Measurements from ENCODE around the gene TEX10. TPM values are rescaled to one million over a fixed set of nuclear protein-coding genes. Genes with fewer than 3 reads are reported as not detected.

TEX10 gene
- total and polyA plus RNA-seq, 2 donors (not counting 3 experiments of a cell fraction or from before 2014, with no cell fraction given) = 13.6 to 21.2 TPM

DNA sequence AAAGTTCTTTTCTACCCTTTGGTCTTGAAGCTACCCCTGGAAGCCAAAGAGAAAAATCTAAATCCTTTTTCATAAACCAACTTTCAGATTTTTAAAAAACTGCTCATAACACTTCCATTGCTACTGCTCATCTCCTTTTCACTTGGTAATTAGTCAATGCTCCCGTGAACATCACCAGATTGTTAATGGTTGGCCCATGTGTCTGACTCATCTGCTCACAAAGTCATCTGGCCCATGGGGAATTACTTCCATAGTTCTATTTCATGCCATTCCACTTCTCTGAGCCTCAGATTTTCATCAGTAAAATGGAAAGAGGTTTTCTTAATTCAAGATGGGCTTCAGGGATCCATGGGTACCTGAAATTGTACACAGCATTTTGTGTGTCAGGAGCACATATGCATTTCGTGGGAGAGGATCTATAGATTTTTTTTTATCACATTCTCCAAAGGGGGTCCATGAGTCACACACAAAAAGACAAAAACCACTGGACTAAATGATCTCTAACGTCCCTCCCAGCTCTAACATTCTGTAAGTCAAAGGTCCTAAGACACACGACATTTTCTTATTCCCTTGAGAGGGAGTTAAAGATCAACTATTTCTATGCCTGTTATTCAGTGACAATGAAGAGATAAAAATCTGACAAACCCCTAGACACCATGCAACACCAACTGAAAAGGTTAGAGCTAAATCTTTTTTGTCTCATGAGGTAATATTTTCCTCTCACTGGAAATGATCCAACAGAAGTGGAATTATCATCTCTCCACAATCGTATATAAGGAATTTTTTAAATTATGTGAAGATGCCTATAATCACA, 75.4 kb downstream of the TEX10 start:
- dilution Hi-C loops (cut with MboI; ENCODE audit: extremely low pct_ligation_motif_present, low sequenced_read_pairs) = no loop called here
- H3K79me2 ChIP-seq (ENCODE audit: control insufficient read depth, insufficient read depth, low read length) = no peaks in the 10 kb centered on the region
- TF ChIP-seq, protein P1, sequence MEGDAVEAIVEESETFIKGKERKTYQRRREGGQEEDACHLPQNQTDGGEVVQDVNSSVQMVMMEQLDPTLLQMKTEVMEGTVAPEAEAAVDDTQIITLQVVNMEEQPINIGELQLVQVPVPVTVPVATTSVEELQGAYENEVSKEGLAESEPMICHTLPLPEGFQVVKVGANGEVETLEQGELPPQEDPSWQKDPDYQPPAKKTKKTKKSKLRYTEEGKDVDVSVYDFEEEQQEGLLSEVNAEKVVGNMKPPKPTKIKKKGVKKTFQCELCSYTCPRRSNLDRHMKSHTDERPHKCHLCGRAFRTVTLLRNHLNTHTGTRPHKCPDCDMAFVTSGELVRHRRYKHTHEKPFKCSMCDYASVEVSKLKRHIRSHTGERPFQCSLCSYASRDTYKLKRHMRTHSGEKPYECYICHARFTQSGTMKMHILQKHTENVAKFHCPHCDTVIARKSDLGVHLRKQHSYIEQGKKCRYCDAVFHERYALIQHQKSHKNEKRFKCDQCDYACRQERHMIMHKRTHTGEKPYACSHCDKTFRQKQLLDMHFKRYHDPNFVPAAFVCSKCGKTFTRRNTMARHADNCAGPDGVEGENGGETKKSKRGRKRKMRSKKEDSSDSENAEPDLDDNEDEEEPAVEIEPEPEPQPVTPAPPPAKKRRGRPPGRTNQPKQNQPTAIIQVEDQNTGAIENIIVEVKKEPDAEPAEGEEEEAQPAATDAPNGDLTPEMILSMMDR (IDR thresholded peaks at IDR 0.05; ENCODE audit: extremely low read depth in 1 of 2, insufficient read depth in 1 of 2, low read depth in 1 of 2, low read length in 2 of 2) = no peak
- TF ChIP-seq JUN (IDR thresholded peaks at IDR 0.05; ENCODE audit: borderline replicate concordance, insufficient read depth, insufficient read length, low read depth) (no peak), POLR2AphosphoS5 (IDR thresholded peaks at IDR 0.05; ENCODE audit: insufficient read depth, low read depth, low read length) (no peak), POLR2A (IDR thresholded peaks at IDR 0.05; ENCODE audit: low read depth, low read length) (no peak), EZH2 (IDR thresholded peaks at IDR 0.05; ENCODE audit: borderline replicate concordance, low read depth, low read length, severe bottlenecking) (no peak), GATA2 (IDR thresholded peaks at IDR 0.05; ENCODE audit: insufficient read depth, insufficient read length, low read depth, low read length) (no peak), FOS (IDR thresholded peaks at IDR 0.05; ENCODE audit: borderline replicate concordance, insufficient read depth, low read length) (no peak), MYC (IDR thresholded peaks at IDR 0.05; ENCODE audit: low read depth, low read length) (no peak)
- TF ChIP-seq, protein P2, sequence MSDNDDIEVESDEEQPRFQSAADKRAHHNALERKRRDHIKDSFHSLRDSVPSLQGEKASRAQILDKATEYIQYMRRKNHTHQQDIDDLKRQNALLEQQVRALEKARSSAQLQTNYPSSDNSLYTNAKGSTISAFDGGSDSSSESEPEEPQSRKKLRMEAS (IDR thresholded peaks at IDR 0.05; ENCODE audit: insufficient read depth, insufficient read length) = no peak
- H2AFZ ChIP-seq (ENCODE audit: low read depth, low read length) = no peak overlapping the region
- BruUV-seq (replicated peaks) = no TSS peak
- POLR2A ChIA-PET = interaction anchor here (1.1 kb wide), 1 partner anchor 109 kb away, joined by 3 read pairs; no protein-coding TSS in a partner anchor
- H3K9me3 ChIP-seq (replicated peaks; ENCODE audit: control insufficient read depth, insufficient read depth, low read length) = no peaks in the 10 kb centered on the region
- H4K20me1 ChIP-seq (replicated peaks; ENCODE audit: control insufficient read depth, extremely low read depth, insufficient read depth, low read length) = no peaks in the 10 kb centered on the region
- H3K27me3 ChIP-seq (ENCODE audit: control insufficient read depth in 2 of 2, insufficient read depth in 2 of 2, low read length in 2 of 2) = no peaks in the 10 kb centered on the region
- H3K9me1 ChIP-seq (replicated peaks; ENCODE audit: control insufficient read depth, extremely low read depth, insufficient read depth, low read length) = no peaks in the 10 kb centered on the region
- no peak overlapping the region for H3K27ac ChIP-seq (ENCODE audit: insufficient read depth, low read depth, low read length)
- intact Hi-C loops (cut with micrococcal nuclease) = no loop called here
- H3K36me3 ChIP-seq (ENCODE audit: control insufficient read depth in 2 of 2, extremely low read depth in 1 of 2, insufficient read depth in 2 of 2, low read length in 2 of 2) = peaks cover 0 to 3% of the 10 kb centered on the region in 2 experiments
- no peak overlapping the region for H3K4me3 ChIP-seq (replicated peaks in 1 of 3; ENCODE audit: insufficient read depth in 1 of 3, low read depth in 1 of 3, low read length in 3 of 3)
- no peak overlapping the region for H3K4me2 ChIP-seq (ENCODE audit: insufficient read depth, low read length)
- no peak overlapping the region for H3K9ac ChIP-seq (replicated peaks; ENCODE audit: extremely low read depth, insufficient read depth, low read length)
- FAIRE-seq = no peak
- CTCF ChIA-PET = interaction anchor here (1.0 to 1.2 kb wide), 3 partner anchors 19 to 47 kb away, joined by 3 to 4 read pairs (median 3); no protein-coding TSS in a partner anchor
- no peaks in the 10 kb centered on the region for H3K4me1 ChIP-seq (ENCODE audit: control insufficient read depth, extremely low read depth, insufficient read depth, low read length)
- DNase-seq (ENCODE audit: low read depth, low spot score) = no peak
